HG03066 (cell line): ENCODE results near the gene PLEKHB1.

Source experiments
- ATAC-seq: cut with Tn5 transposase; IDR thresholded peaks from one replicate; pipeline ENCODE4 v1.9.1; 2021; ENCODE audit warnings: low read depth; ENCODE audit not compliant: unreplicated experiment

The PLEKHB1 gene

DNA sequence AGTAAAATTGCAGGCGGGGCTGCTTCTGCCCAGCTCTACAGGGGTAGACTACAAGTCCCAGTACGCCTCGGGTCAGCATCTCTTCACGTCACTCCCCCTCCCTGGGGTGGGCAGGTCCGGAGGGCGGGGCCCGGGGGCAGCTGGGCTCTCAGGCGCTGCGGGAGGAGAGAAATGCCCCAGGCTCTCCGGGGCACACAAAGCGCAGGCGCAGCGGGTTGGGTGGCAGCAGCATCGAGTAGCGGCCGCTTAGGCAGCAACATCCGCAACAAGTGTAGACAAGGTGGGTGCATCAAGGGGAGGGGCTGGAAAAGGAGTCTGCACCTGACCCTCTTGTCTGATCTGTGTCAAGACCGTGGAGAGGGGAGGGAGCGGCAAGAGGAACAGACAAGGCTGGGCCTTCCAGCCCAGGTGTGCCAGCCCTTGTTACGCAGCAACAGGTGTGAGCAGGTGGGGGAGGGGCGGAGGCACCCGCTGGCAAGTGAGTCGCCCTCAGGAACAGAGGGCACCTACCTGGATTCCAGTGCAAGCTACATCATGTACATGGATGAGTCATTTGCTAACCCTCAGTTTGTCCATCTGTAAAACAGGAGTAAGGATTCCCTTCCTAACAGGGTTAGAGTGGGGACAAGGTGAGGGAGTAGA is 1.2 kb downstream of the PLEKHB1 start:
- ATAC-seq: peak; percentile 72

DNA sequence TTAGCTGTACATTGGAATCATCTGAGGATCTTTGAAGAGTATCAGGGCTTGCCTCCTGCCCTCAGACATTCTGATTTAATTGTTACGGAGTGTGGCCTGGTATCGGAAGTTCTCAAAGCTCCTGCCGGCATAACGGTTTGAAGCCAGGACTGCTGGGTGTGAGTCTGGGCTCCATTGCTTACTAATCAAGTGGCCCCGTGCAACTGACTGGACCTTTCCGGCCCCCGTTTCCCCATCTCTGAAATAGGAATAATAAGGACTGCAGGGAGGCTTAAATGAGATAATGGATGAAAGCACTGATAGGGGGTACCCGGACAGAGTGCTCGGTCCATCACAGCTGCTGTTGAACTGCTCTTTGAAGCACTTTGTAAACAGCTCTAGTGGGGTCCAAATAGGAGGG is 1.7 kb downstream of the PLEKHB1 start:
- ATAC-seq: no peak

DNA sequence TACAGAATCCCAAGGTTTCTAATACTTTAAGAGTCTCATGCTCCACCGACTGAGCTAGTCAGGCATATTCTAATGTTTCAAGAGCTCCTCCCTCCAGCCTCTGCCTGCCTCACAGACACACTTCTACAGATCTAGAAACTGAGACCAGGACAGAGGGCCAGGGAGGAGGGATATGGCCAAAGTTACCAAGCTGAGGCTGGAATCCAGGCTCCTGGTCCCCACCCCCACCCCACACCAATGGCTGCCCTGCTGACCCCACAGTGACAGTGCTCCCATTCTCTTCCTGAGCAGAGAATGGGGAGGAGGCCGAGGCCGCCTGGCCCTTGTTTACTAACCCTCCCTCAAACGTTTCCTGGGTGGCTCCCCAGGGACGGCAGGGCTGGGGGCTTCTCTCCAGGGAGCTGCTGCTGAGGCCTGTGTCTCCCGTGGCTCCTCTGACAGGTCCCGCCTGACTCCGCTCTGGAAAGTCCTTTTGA is 2.2 kb downstream of the PLEKHB1 start:
- no peak for ATAC-seq

DNA sequence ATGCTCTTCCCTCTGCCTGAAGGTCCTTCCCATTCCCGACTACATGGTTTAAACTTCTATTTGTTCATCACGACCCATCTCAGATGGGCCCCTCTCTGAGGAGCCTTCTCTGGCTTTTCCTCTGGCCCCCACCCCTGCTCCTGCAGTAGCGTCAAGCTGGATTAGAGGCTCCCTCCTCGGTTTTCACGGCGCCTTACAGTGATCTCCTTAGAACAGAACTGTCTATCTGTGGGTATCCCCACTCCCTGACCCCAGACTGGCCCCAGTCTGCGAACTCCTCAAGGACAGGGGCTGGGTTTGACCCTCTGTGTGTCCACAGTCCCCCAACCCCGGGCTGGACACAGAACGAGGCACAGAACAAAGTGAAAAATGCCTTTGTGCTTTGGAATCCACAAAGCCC is 2.8 kb downstream of the PLEKHB1 start:
- no peak for ATAC-seq

DNA sequence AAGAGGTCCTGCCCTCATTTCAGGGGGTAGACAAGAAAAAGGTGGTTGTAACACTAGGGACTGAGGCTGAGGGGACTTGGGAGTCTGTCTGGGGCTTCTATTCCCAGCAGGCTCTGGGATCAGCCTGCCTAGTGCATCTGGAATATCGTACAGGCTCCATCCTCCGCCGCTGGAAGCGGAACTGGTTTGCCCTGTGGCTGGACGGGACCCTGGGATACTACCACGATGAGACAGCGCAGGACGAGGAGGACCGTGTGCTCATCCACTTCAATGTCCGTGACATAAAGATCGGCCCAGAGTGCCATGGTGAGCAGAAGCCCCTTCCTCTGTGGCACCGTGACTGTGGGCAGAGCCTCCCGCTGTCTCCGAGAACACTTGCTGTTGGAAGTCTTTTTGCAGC is 4.0 kb downstream of the PLEKHB1 start:
- ATAC-seq: no peak

DNA sequence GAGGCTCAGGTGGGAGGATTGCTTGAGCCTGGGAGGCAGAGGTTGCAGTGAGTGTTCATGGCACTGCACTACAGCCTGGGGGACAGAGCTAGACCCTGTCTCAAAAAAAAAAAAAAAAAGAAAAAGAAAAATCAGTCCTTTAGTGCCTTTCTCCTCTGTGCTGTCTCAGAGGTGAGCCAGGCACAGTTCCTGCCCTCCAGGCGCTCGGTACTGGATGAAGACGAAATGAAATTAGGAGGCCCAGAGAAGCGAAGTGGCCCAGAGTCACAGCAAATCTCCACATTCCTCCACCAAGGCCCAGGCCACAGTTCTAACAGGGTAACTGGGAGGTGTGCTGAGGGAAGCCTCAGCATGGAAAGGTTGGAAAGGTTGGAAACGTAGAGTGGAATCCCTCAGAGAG is 4.9 kb downstream of the PLEKHB1 start:
- no peak for ATAC-seq

DNA sequence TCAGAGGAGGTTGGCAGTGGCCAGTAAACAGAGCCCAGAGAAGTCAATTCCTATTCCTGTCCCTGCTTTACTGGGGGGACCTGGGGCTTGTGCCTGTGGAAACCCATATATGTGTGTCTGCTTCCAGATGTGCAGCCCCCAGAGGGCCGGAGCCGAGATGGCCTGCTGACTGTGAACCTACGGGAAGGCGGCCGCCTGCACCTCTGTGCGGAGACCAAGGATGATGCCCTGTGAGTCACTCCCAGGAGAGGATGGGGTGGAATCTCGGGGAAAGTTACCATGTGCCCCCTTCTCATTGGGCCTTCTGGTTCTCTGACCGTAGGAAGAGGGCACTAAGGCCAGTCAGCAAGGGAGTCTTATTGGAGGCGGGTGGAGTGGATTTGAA is 5.3 kb downstream of the PLEKHB1 start:
- no peak for ATAC-seq

DNA sequence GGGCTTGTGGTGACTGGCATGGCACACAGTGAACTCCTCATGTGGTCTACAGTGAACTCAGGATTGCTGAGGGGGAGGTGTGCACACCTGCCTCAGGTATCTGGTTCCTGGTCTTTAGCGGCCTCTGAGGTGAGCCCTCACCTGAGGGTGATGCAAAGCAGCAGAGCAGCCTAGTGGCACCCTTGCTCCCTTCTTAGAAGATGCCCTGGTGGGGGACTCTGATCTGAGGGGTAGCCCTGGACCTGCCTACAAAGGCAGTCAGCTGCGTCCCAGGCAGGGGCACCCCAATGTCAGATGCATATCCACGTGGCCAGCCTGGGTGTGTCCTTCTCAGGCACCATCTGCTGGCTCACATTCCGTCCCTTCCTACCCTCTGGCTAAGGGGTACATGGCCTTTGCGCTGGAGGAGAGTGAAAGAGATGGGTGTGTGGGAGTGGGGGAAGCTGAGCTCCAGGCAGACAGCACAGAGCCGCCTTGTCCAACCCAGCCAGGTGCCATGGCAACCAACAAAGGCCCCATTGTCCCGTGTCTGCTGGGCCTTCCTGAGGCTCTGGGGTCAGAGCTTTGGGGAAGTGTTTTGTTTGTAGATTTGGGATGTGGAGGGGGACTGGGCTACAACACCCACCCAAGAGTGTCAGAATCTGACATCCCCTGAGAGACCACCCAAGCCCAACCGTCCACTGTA is 5.8 kb downstream of the PLEKHB1 start:
- no peak for ATAC-seq

DNA sequence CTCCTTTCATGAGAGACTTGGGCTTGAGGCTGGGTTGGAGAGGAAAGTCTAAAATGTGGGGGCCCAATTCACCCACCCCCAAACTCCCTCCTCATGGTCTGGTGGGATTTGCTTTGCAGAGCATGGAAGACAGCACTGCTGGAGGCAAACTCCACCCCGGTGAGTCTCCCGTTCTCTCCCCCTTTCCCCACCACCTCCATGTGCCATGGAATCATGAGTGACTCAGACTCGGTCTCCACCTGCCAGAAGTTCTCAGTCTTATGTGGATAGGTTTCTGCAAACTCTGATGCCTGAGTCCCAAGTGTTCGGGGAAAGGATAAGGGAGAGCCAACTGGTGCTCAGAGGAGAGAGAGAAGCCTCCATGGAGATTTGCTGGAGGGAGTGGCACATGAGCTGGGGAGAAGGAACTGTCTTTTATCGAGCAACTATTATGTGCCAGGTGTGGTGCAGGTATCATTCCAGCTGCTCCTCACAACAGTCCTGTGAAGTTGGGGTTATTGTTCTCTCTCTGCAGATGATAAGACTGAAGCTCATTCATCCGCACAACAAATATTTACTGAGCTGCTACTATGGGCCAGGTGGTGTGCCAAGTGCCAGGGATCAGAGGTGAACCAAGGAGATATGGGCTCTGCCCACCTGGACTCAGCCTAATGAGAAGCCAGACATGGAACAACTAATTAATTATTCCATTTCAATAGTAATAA is 6.6 kb downstream of the PLEKHB1 start:
- no peak for ATAC-seq

DNA sequence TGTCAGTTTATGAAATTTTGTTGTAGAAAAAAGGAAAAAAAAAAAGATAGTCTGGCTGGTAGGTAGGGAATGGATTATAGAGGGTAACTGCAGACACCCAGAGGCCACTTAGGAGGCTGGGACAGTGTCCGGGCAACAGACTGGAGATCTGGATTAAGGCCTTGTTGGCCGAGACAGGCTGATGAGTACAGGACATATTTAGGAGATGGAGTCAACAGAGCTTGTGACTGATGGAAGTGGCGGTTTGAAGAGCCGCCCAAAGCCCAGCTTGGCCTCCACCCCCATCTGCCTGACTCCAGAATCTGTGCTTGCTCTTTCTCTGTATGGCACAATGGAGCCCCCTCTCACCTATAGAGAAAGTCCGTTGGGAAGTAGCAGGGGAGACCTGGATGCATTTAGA is 7.6 kb downstream of the PLEKHB1 start:
- no peak for ATAC-seq

DNA sequence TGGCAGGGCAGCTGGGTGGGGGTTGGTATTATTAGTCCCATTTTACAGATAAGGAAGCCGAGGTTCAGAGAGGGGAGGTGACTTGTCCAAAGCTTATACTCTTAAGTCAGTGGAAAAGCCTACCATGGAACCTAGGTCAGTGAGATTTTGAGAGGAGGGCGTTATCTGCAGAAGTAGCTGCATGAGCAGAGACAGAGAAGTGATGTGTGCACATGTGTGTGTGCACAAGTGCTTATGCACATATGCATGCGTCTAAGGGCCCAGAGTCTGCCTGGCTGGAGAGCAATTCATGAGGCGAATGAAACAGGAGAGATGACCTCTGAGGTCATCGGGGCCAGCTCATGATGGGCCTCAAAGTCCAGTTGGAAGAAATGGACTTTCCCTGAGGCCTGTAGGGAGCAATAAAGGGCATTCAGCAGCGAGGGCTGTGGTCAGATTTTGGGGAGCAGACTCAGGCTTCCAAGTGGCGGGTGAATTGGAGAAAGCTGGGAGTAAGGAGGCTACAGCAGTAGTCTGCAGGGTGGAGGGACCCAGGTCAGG is 8.2 kb downstream of the PLEKHB1 start:
- ATAC-seq: no peak

DNA sequence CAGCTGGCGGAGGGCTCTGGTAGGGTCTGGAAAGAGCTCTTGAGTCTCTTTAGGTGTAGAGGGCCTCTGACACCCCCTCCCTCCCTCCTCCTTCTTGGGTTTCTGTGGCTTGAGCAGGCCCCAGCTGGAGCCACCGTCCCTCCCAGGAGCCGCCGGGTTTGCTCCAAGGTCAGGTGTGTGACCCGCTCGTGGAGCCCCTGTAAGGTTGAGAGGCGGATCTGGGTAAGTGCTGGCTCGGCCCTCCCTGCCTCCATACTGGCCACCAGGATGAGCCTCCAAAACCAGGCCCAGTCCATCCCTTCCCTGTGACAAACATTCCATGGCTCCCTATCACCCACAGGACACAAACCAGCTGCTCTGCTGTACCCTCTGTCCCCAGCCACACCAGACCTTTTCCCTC is 9.3 kb downstream of the PLEKHB1 start:
- ATAC-seq: no peak

DNA sequence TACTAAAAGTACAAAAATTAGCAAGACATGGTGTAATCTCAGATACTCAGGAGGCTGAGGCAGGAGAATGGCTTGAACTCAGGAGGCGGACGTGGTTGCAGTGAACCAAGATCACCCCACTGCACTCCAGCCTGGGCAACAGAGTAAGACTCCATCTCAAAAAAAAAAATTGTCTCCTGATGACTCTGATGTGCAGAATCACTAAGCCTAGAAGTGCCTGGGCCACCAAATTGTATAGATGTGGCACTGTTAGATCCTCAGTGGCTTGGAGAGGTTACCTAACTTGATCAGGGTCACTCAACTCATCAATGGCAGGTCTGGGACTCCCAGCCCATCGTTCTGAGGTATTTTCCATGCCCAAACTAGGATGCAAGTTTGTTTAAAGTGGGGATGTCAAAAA is 10.6 kb downstream of the PLEKHB1 start:
- no peak for ATAC-seq

DNA sequence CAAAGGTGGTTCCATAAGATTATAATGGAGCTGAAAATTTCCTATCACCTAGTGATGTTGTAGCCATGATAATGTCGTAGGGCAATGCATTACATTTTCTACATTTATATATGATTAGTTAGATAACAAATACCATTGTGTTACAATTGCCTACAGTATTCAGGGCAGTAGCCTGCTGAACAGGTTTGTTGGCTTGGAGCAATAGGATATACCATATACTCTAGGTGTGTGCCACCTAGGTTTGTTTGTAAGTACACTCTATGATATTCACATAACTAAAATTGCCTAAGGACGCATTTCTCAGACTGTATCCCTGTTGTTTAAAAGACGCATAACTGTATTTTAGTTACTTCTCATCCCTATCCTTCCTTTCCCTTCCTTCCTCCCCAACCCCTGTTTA is 13.6 kb downstream of the PLEKHB1 start:
- no peak for ATAC-seq

DNA sequence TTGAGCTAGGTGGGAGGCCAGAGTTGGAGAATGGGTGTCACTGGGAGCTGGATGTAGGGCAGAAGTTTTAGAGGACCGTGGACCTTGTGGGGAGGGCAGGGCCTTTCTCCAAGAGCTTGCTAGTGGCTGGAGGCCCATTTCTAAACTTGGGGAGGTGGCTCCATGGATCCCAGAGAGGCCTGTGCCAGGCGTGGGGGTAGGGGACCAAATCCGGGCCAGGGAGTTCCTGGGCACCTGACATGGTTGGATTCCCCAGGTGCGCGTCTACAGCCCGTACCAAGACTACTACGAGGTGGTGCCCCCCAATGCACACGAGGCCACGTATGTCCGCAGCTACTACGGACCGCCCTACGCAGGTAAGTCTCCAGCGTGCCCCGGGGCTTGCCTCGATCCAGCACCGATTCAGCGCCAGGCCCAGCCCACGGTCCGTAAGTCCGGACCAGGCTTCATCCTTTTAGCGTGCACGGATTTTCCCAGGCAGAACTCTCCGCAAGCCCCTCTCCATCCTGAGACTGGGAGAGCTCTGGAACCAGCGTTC is 14.2 kb downstream of the PLEKHB1 start:
- no peak for ATAC-seq

DNA sequence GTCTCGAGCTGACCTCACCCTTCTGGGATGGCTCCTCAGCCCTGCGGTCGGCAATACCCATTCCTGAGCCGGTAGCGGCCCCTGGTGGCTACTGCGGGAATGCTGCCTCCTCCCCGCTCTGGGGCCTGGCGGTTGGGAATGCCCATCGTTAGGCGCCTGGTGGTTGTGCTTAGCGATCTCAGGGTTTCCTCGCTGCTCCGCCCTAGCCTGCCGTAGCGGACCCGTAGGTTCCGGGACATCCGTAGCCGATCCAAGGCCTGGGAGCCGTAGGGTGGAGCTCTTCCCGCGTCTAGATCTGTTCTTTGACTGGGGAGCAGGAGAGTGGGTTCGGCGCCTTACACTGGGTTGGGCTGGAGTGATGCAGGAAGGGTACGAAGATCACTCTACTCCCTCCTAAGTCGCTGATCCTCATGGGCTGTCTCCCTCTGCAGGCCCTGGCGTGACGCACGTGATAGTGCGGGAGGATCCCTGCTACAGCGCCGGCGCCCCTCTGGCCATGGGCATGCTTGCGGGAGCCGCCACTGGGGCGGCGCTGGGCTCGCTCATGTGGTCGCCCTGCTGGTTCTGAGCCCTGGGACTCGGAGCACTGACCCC is 14.8 kb downstream of the PLEKHB1 start:
- ATAC-seq: peak; percentile 77

DNA sequence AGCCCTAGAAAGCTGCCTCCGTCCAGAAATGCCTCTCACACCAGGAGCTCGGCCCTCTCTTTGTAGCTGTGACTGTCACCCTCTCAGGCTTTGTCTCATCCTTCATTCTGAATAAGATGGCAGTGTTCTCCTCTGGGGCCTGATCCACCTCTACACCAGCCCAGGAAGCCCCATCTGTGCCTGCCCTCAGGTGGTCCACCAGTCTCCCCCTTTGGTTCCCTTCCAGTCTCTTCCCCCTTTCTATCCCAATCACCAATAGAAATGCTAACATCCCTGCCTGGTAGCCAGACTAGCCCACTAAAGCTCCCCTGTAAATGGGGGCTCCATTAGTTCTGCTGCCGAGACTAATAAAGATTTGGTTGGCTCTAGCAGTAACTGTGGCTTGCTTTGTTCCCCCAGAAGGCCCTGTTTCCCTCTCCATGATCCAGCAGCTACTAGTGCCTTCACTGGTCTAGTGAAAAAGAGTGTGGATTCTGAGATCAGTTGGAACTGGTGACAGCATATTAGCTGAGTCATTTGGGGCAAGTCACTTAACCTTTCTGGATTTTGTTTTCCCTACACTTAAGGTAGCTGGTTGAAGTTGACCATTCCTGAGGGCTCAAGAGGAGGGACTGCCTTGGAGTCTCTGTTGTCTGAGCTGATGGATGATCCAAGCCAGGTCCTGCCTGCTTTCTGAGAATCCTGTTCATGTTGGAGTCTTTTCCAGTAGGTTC is 16.2 kb downstream of the PLEKHB1 start:
- ATAC-seq: no peak

DNA sequence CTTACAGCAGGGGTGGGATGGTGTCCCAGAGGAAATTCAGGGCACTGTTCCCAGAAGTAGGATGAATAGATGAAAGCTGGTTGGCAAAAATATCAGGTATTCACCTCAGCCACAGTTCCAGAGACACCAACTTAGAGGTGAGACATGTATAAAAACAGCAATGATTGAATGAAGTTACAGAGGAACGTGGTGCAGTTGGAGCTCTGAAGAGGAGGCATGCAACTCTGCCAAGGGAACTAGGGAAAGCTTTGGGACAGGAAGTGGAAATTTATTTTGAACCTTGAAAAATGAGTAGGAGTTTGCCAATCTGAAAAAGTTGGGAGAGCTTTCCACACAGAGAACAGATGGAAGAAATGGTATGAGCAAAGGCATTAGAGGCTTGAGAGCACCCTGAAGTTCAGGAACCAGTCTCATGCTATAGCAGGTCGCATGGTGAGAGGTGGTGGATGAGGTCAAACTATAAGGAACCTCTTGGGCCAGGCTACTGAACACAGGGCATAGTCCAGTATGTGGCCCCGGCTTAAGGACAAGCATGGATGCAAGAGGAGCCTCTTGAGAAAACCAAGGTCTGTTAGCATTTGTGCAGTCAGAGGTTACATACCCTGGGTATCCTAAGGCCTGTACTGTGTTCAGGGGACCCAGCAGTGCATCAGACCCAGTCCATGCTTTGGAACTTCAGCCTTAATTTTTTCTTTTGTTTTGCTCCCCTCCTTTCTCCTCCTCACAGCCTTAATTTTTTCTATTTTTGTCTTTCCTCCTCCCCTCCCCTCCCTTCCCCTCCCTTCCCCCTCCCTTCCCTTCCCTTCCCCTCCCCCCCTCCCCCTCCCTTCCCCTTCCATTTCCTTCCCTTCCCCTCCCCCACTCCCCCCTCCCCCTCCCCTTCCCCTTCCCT is 17.5 kb downstream of the PLEKHB1 start:
- no peak for ATAC-seq

DNA sequence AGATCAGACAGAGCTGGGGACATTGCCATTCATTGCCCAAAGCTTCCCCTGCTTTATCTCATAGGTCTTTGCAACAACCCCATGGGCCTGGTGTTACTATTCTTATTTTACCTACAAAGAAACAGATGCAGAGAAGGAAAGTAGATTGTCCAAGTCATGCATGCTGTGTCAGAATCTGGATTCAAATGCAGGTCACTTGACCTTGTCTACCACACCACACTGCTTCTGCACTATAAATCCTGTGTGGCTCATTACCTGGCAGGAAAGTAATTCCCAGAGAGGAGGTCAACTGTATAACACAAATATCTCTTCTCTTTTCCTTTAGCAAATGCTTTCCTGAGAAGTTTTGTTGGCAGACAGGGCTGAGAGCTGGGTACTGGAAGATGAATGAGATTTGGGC is 18.5 kb downstream of the PLEKHB1 start:
- no peak for ATAC-seq
